Smooth muscle cell (in vitro differentiated cells): ENCODE data around the gene GABRG3. TPM values are rescaled to one million over a fixed set of nuclear protein-coding genes. Genes with fewer than 3 reads are reported as not detected.
A peak's percentile ranks its signal among the peaks of the same experiment; 100 is the strongest.

ENCODE experiments used
- DNase-seq: peaks from one replicate; lab custom pipeline; 2025; ENCODE audit not compliant: unreplicated experiment; lab: John Stamatoyannopoulos, UW
- H2AFZ ChIP-seq: fragments of 200-600 bp; sonication (generic); 2 replicates; pipeline ENCODE4 v1.6.0; 2016; ENCODE audit warnings: antibody characterized with exemption, low read depth, mild to moderate bottlenecking
- H3F3A ChIP-seq: fragments of 200-600 bp; sonication (generic); 2 replicates; pipeline ENCODE4 v1.6.0; 2017; ENCODE audit warnings: antibody characterized with exemption, low read depth
- H3K27ac ChIP-seq: fragments of 200-600 bp; sonication (generic); 2 replicates; pipeline ENCODE4 v1.5.1; 2016; ENCODE audit warnings: low read depth, mild to moderate bottlenecking
- H3K27me3 ChIP-seq: fragments of 200-600 bp; sonication (generic); 2 replicates; pipeline ENCODE4 v1.6.1; 2016; ENCODE audit warnings: low read depth, mild to moderate bottlenecking
- H3K36me3 ChIP-seq: fragments of 200-600 bp; sonication (generic); 2 replicates; pipeline ENCODE4 v1.5.1; 2016; ENCODE audit warnings: low read depth
- H3K4me1 ChIP-seq: fragments of 200-600 bp; sonication (generic); 2 replicates; pipeline ENCODE4 v1.5.1; 2016; ENCODE audit warnings: low read depth
- H3K4me2 ChIP-seq: fragments of 200-600 bp; sonication (generic); 2 replicates; pipeline ENCODE4 v1.6.0; 2016; ENCODE audit warnings: mild to moderate bottlenecking
- H3K4me3 ChIP-seq: fragments of 200-600 bp; sonication (generic); 2 replicates; pipeline ENCODE4 v1.5.1; 2016; ENCODE audit warnings: mild to moderate bottlenecking
- H3K79me2 ChIP-seq: fragments of 200-600 bp; sonication (generic); 2 replicates; pipeline ENCODE4 v1.6.0; 2016; ENCODE audit warnings: low read depth, mild to moderate bottlenecking
- H3K9ac ChIP-seq: fragments of 200-600 bp; sonication (generic); 2 replicates; pipeline ENCODE4 v1.6.0; 2016; ENCODE audit warnings: low read depth
- H3K9me3 ChIP-seq: fragments of 200-600 bp; sonication (generic); replicated peaks from 2 replicates; pipeline ENCODE4 v1.5.1; 2016; ENCODE audit warnings: low read depth
- H4K20me1 ChIP-seq: fragments of 200-600 bp; sonication (generic); 2 replicates; pipeline ENCODE4 v1.6.0; 2016; ENCODE audit warnings: low read depth
- WGBS: methylation state at CpG from one replicate; pipeline ENCODE4 v1.1.7; 2016; ENCODE audit warnings: low lambda C conversion rate; 5-methylcytosine and 5-hydroxymethylcytosine counted together
- polyA plus RNA-seq: library from polyadenylated mRNA; unstranded; fragments of >200 nt; fragmentation: Nextera tagmentation; extraction: Ambion mirVana; gene quantifications from 2 replicates; pipeline ENCODE4 v1.2.1, GENCODE V29; 2016
- total RNA-seq: library from RNA; depleted of rRNA; stranded (reverse); fragments of >200 nt; gene quantifications from 2 replicates; pipeline ENCODE4 v1.2.3, GENCODE V29; 2014
- TF ChIP-seq, protein P1 (sequence below): fragments of 200-600 bp; sonication (generic); IDR thresholded peaks from 2 replicates; pipeline ENCODE4 v1.5.1; 2017; ENCODE audit warnings: borderline replicate concordance, mild to moderate bottlenecking, antibody characterized with exemption; ENCODE audit not compliant: insufficient read depth, poor library complexity, severe bottlenecking

Gene GABRG3
- total and polyA plus RNA-seq, 2 experiments from 2014 or later: under 0.01 TPM; not detected in 1

DNA sequence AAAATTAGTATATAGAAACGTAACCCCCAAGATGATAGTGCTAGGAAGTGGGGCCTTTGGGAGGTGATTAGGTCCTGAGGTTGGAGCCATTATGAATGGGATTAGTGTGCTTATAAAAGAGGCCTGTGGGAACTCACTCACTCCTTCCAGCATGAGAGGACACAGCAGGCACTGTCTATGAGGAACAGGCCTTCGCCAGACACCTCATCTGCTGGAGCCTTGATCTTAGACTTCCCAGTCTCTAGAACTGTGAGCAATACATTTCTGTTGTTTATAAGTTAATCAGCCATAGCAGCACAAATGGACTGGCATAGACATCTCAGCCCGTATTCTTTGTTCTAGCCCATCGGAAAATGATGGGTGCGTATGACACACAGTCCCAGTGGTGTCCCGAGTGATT, 152.3 kb downstream of the GABRG3 start:
- no peaks in the 10 kb centered on the region for H3K9me3 ChIP-seq
- TF ChIP-seq, protein P1, sequence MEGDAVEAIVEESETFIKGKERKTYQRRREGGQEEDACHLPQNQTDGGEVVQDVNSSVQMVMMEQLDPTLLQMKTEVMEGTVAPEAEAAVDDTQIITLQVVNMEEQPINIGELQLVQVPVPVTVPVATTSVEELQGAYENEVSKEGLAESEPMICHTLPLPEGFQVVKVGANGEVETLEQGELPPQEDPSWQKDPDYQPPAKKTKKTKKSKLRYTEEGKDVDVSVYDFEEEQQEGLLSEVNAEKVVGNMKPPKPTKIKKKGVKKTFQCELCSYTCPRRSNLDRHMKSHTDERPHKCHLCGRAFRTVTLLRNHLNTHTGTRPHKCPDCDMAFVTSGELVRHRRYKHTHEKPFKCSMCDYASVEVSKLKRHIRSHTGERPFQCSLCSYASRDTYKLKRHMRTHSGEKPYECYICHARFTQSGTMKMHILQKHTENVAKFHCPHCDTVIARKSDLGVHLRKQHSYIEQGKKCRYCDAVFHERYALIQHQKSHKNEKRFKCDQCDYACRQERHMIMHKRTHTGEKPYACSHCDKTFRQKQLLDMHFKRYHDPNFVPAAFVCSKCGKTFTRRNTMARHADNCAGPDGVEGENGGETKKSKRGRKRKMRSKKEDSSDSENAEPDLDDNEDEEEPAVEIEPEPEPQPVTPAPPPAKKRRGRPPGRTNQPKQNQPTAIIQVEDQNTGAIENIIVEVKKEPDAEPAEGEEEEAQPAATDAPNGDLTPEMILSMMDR: no peak
- 34% methylated on average over 6 of the region's 6 CpGs for WGBS

DNA sequence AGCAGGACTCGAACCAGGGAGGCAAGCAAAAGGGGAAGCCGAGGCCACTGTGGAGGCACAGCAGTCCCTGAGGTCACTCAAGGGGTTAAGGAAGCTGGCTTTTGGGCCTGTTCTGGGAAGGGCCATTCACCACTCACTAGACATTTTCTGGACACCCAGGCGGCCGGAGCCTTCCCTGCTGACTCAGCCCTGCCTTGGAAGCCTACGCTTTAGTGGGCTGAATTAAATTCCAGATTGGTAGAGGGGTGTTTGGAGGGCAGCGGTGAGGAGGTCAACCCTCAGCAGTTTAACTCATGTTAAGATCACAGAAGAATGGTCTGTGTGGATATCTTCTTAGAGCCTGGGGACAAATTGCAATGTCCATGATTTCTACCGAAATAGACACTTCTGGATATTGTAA, 152.8 kb downstream of the GABRG3 start:
- Histone ChIP-seq H3K9me3 (no peaks in the 10 kb centered on the region), H3K4me1 (no peaks in the 10 kb centered on the region), H3K27me3 (no peaks in the 10 kb centered on the region), H3K79me2 (no peaks in the 10 kb centered on the region), H3F3A (peaks cover 25% of the 10 kb centered on the region), H3K36me3 (no peaks in the 10 kb centered on the region), H3K27ac (peak overlapping the region; percentile 85), H3K9ac (peak overlapping the region; percentile 51), H4K20me1 (no peaks in the 10 kb centered on the region), H3K4me3 (no peak overlapping the region), H3K4me2 (peak overlapping the region; percentile 27), H2AFZ (peak overlapping the region; percentile 50)
- TF ChIP-seq, protein P1: no peak
- 29% methylated on average over 7 of the region's 7 CpGs for WGBS
- no peak for DNase-seq

More for the DNA sequence above, 152.3 kb downstream of the GABRG3 start:
- no peak overlapping the region for H3K4me3 ChIP-seq
- no peaks in the 10 kb centered on the region for H3K79me2 ChIP-seq
- peaks cover 25% of the 10 kb centered on the region for H3F3A ChIP-seq
- no peaks in the 10 kb centered on the region for H3K36me3 ChIP-seq
- peak overlapping the region; percentile 50 for H2AFZ ChIP-seq
- no peaks in the 10 kb centered on the region for H3K27me3 ChIP-seq
- no peak for DNase-seq
- peak overlapping the region; percentile 51 for H3K9ac ChIP-seq
- H4K20me1 ChIP-seq: no peaks in the 10 kb centered on the region
- peak overlapping the region; percentile 27 for H3K4me2 ChIP-seq
- H3K4me1 ChIP-seq: no peaks in the 10 kb centered on the region
- peak overlapping the region; percentile 85 for H3K27ac ChIP-seq

DNA sequence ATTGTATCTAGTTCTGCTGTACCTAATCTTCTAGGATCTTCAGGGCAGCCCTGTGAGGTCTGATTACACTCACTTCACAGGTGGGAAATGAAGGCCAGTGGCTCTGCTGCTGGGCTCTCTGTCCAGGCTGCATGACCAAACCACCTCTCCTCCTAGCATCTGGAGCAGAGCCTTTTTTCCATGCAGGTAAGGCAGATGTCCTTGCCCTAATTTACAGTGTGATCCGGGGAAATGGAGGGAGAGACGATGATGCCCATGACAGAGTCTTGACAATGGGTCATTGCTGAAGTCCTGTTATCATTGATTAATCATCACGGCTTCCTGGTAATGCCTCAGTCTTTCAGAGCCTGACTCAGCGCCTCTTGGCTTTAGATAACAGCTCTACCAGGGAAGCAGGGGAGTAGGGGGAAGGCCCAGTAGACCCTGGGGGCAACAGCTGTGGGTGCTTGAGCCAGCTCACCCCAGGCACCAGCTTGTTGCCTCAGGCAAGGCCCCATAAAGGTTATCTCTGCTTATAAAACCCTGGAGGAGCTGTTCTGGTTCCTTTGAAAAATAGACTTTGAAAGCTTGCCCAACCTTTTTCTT, 153.4 kb downstream of the GABRG3 start:
- Histone ChIP-seq H3K4me2 (peak overlapping the region; percentile 27), H3K79me2 (no peaks in the 10 kb centered on the region), H3K4me1 (no peaks in the 10 kb centered on the region), H3K27me3 (no peaks in the 10 kb centered on the region), H3K9me3 (no peaks in the 10 kb centered on the region), H3K4me3 (no peak overlapping the region), H3K36me3 (no peaks in the 10 kb centered on the region), H3F3A (peaks cover 25% of the 10 kb centered on the region), H2AFZ (no peak overlapping the region), H3K27ac (peak overlapping the region; percentile 85), H4K20me1 (no peaks in the 10 kb centered on the region), H3K9ac (peak overlapping the region; percentile 51)
- WGBS: 6% methylated on average over 4 of the region's 4 CpGs
- no peak for DNase-seq
- TF ChIP-seq, protein P1: no peak

DNA sequence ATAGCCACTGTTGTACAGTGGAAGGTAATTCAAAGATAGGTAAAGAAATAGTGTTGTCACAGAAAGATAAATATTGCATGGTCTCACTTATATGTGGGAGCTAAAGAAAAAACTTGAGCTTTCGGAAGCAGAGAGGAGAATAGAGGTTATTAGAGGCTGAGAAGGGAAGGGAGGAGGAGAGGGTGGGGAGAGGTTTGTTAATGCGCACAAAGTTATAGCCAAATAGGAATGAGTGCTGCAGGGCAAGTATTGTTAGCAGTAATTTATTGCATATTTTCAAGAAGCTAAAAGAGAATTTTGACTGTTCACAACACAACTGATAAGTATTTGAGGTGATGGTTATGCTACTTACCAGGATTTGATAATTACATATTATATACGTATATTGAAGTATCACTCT, 154.2 kb downstream of the GABRG3 start:
- no peak overlapping the region for H3K27ac ChIP-seq
- H3K27me3 ChIP-seq: no peaks in the 10 kb centered on the region
- no peak overlapping the region for H3K4me3 ChIP-seq
- no peaks in the 10 kb centered on the region for H4K20me1 ChIP-seq
- no peaks in the 10 kb centered on the region for H3K36me3 ChIP-seq
- H3K9ac ChIP-seq: no peak overlapping the region
- peak overlapping the region; percentile 27 for H3K4me2 ChIP-seq
- DNase-seq: no peak
- H2AFZ ChIP-seq: no peak overlapping the region
- H3F3A ChIP-seq: peaks cover 25% of the 10 kb centered on the region
- no peaks in the 10 kb centered on the region for H3K79me2 ChIP-seq
- TF ChIP-seq, protein P1: no peak
- WGBS: 87% methylated on average over 3 of the region's 3 CpGs
- H3K4me1 ChIP-seq: no peaks in the 10 kb centered on the region
- no peaks in the 10 kb centered on the region for H3K9me3 ChIP-seq
